Spleen (tissue), 11 donors: ENCODE measurements around the gene EPB41L4A. TPM values are rescaled to one million over a fixed set of nuclear protein-coding genes. Genes with fewer than 3 reads are reported as not detected.

Source experiments
- DNase-seq: peaks from one replicate; pipeline ENCODE4 v3.0.0-alpha.2; 2020
- H3K27ac ChIP-seq, 8 donors: fragments of 200-600 bp; sonication (generic) in 7 of 8; 1 replicate in 4 of 8; 2 replicates in 4 of 8; pipeline versions ENCODE4 v1.5.0 to v1.8.0; 2016 to 2021; ENCODE audit warnings: inconsistent platforms in 4 of 8, mild to moderate bottlenecking in 4 of 8, moderate library complexity in 1 of 8
- H3K27me3 ChIP-seq, 7 donors: fragments of 200-600 bp; sonication (generic) in 6 of 7; replicated peaks in 1 of 7; 1 replicate in 4 of 7; 2 replicates in 3 of 7; pipeline versions ENCODE4 v1.5.0 to v1.8.0; 2016 to 2021; ENCODE audit warnings: inconsistent platforms in 3 of 7, mild to moderate bottlenecking in 1 of 7
- H3K36me3 ChIP-seq, 6 donors: fragments of 200-600 bp; sonication (generic) in 5 of 6; 1 replicate in 4 of 6; 2 replicates in 2 of 6; pipeline versions ENCODE4 v1.5.0 to v1.8.0; 2016 to 2021; ENCODE audit warnings: inconsistent platforms in 2 of 6
- H3K4me1 ChIP-seq, 6 donors: fragments of 200-600 bp; sonication (generic) in 5 of 6; 1 replicate in 3 of 6; 2 replicates in 3 of 6; pipeline versions ENCODE4 v1.5.0 to v1.8.0; 2016 to 2021; ENCODE audit warnings: inconsistent platforms in 3 of 6
- H3K4me3 ChIP-seq, 8 donors: fragments of 200-600 bp; sonication (generic) in 7 of 8; 1 replicate in 4 of 8; 2 replicates in 4 of 8; pipeline versions ENCODE4 v1.5.0 to v1.8.0; 2016 to 2021; ENCODE audit warnings: inconsistent platforms in 4 of 8, mild to moderate bottlenecking in 4 of 8, moderate library complexity in 2 of 8
- H3K9me3 ChIP-seq, 8 donors: fragments of 200-600 bp; sonication (generic) in 7 of 8; 1 replicate in 4 of 8; 2 replicates in 4 of 8; pipeline versions ENCODE4 v1.5.0 to v1.8.0; 2016 to 2021; ENCODE audit warnings: inconsistent platforms in 4 of 8
- POLR2A ChIP-seq, 3 donors: fragments of 450-650 bp; IDR thresholded peaks; one replicate each; pipeline ENCODE4 v1.5.1; 2017; ENCODE audit warnings: antibody characterized with exemption in 3 of 3, mild to moderate bottlenecking in 1 of 3
- POLR2AphosphoS5 ChIP-seq, 3 donors: sonication (generic); formaldehyde crosslinking; IDR thresholded peaks; one replicate each; pipeline ENCODE4 v1.5.1; 2017; ENCODE audit warnings: antibody characterized with exemption in 3 of 3
- WGBS, 5 donors: extraction: QIAGEN DNeasy Blood & Tissue Kit in 3 of 5; methylation state at CpG; one replicate each; pipeline versions ENCODE4 v1.1.5 to v1.1.7; 2013 to 2018; 5-methylcytosine and 5-hydroxymethylcytosine counted together
- intact Hi-C: fragments of 100-400 bp; cut with DNase I; formaldehyde crosslinking; loops from one replicate; pipeline ENCODE4 v1.15.0; 2023; ENCODE audit warnings: low total_unique reads
- polyA plus RNA-seq, 3 donors: library from polyadenylated mRNA; stranded (reverse); fragments of 200-250 nt; gene quantifications; one replicate each; pipeline ENCODE4 v1.2.1, GENCODE V29; 2013
- total RNA-seq, 7 donors: library from RNA; depleted of rRNA in 3 of 7; stranded (reverse); fragments of >200 nt in 3 of 7; fragmentation: NEBNext Ultra II Directional in 4 of 7; extraction: Animal tissue kit (Norgen Biotek cat#: 25700) in 4 of 7; gene quantifications; one replicate each; pipeline versions ENCODE4 v1.1.0 to v1.2.1, GENCODE V29; 2016 to 2021
- TF ChIP-seq, protein P1 (sequence below), 11 experiments: fragments of 200-600 bp in 7 of 11; fragments of 450-650 bp in 4 of 11; sonication (generic) in 4 of 11; IDR thresholded peaks in 8 of 11; conservative IDR thresholded peaks in 3 of 11; 1 replicate in 7 of 11; 2 replicates in 4 of 11; pipeline versions ENCODE4 v1.4.0 to v1.8.0; 2016 to 2021; ENCODE audit warnings: antibody characterized with exemption in 11 of 11, inconsistent platforms in 4 of 11, mild to moderate bottlenecking in 1 of 11
- donor health status: healthy with polysubstance abuse.
- donor health status: DM: no; HTN: no; CAD: no; lungs with moderate emphysema.
- donor health status: DM: no; HTN: no; CAD: no.
- donor health status: Bipolar disorder and iron deficiency.
- donor health status: healthy.
- donor health status: DM: no; HTN: no; CAD: no.
- donor health status: DM: yes; HTN: yes; CAD: no.

EPB41L4A gene
- total and polyA plus RNA-seq, 10 donors, result 1.4 to 28.1 (median 12.2) TPM

DNA sequence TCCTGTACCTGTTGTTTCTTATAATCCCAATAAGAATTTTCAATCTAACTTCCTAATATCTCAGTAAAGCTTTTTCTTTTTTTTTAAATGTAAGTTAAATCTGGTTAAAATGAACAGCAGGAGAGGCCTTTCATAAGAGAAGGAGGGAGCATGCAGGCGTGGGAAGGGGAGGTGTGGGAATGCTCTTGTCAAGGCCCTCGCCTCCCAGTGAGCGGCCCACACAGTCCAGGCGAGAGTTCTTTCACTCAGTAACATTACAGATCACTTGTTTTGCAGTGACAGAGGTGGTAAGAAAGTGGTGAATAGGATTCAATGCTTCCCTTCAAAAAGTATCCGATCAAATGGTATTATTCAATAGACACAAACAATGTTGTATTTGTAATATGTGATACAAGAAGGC lies 125.0 kb downstream of the EPB41L4A start:
- no peaks in the 10 kb centered on the region for H3K36me3 ChIP-seq
- no peaks in the 10 kb centered on the region for H3K27me3 ChIP-seq
- H3K4me3 ChIP-seq, result no peak overlapping the region
- no peaks in the 10 kb centered on the region for H3K4me1 ChIP-seq
- peaks cover 0 to 18% (median 15%) of the 10 kb centered on the region in 8 donors for H3K9me3 ChIP-seq
- H3K27ac ChIP-seq, result no peak overlapping the region
- 89 to 95% (median 90%) methylated on average over 5 of the region's 5 CpGs for WGBS, 5 donors
- TF ChIP-seq, protein P1, sequence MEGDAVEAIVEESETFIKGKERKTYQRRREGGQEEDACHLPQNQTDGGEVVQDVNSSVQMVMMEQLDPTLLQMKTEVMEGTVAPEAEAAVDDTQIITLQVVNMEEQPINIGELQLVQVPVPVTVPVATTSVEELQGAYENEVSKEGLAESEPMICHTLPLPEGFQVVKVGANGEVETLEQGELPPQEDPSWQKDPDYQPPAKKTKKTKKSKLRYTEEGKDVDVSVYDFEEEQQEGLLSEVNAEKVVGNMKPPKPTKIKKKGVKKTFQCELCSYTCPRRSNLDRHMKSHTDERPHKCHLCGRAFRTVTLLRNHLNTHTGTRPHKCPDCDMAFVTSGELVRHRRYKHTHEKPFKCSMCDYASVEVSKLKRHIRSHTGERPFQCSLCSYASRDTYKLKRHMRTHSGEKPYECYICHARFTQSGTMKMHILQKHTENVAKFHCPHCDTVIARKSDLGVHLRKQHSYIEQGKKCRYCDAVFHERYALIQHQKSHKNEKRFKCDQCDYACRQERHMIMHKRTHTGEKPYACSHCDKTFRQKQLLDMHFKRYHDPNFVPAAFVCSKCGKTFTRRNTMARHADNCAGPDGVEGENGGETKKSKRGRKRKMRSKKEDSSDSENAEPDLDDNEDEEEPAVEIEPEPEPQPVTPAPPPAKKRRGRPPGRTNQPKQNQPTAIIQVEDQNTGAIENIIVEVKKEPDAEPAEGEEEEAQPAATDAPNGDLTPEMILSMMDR (IDR thresholded peaks at IDR 0.05 in 8 of 11, conservative IDR thresholded peaks at IDR 0.05 in 3 of 11), result no peak
- no peak for TF ChIP-seq POLR2A (IDR thresholded peaks at IDR 0.05)
- DNase-seq, result no peak
- intact Hi-C loops, result no loop called here

DNA sequence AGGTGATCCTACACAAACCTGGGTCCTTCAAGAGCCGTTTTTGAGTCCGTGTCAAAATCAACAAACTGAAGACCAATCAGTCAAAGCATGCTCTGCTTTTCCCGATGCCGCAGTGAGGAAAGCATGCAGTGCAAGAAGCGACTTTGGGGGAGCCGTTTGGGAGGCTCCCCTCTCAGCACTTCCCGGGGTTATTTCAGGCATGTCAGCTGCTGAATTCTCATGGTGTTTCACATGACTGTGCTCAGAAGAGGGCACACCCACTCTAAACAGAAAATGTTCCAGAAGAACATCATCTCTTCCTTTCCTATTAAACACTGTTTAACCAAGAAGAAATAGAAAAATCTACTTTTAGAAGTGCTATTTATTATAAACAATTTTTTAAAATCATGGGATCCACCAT lies 125.5 kb downstream of the EPB41L4A start:
- no peak for DNase-seq
- Histone ChIP-seq H3K36me3 (no peaks in the 10 kb centered on the region), H3K27me3 (no peaks in the 10 kb centered on the region), H3K4me1 (no peaks in the 10 kb centered on the region), H3K27ac (no peak overlapping the region), H3K9me3 (peaks cover 0 to 12% (median 10%) of the 10 kb centered on the region in 8 donors), H3K4me3 (no peak overlapping the region)
- intact Hi-C loops, result no loop called here
- TF ChIP-seq, protein P1 (IDR thresholded peaks at IDR 0.05 in 8 of 11, conservative IDR thresholded peaks at IDR 0.05 in 3 of 11), result no peak
- TF ChIP-seq POLR2A (IDR thresholded peaks at IDR 0.05), result no peak
- no peak for TF ChIP-seq POLR2AphosphoS5 (IDR thresholded peaks at IDR 0.05)
- WGBS, 5 donors, result 74 to 81% (median 80%) methylated on average over 7 of the region's 7 CpGs

DNA sequence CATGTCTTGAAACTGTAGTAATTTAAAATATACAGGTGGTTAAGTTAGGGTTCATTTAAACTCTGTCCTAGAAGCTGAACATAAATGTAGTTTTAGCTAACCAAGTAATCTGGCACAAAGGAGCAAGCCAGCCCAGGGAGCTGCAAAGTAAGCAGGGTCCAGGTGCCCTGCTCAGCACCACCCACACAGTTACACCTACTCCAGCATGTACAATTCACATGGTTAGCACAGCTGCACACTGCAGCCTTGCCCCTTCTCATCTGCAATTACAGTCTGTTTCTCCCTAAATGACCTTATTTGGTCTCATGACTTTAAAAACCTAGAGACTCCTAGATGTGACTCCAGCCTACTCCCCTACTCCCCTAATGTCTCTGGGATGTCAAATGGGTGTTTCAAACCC lies 128.4 kb downstream of the EPB41L4A start:
- peak; percentile 41 for DNase-seq
- Histone ChIP-seq H3K4me1 (no peaks in the 10 kb centered on the region), H3K36me3 (no peaks in the 10 kb centered on the region), H3K9me3 (no peaks in the 10 kb centered on the region), H3K4me3 (no peak overlapping the region), H3K27ac (no peak overlapping the region), H3K27me3 (no peaks in the 10 kb centered on the region)
- TF ChIP-seq POLR2A (IDR thresholded peaks at IDR 0.05) (no peak), POLR2AphosphoS5 (IDR thresholded peaks at IDR 0.05) (no peak)
- TF ChIP-seq, protein P1 (IDR thresholded peaks at IDR 0.05 in 8 of 11, conservative IDR thresholded peaks at IDR 0.05 in 3 of 11), result no peak
- intact Hi-C loops, result no loop called here

DNA sequence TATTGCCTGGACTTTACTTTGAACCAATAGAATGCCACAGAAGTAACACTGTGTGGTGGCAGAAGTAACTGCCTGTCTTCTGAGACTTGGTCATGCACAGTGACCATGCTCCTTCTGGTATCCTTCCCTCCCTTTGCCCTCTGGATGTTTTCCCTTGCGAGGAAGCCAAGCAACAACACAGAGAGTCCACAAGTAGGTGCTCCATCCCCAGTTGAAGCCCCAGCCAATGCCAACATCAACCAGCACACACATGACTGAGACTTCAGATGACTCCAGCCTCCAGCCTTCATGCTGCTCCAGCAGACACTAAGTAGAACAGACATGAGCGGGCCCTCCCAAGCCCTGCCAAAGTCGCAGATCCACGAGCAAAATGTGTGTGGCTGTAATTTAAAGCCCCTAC lies 129.6 kb downstream of the EPB41L4A start:
- intact Hi-C loops, result no loop called here
- no peaks in the 10 kb centered on the region for H3K27me3 ChIP-seq
- H3K36me3 ChIP-seq, result no peaks in the 10 kb centered on the region
- H3K27ac ChIP-seq, result no peak overlapping the region
- TF ChIP-seq, protein P1 (IDR thresholded peaks at IDR 0.05 in 8 of 11, conservative IDR thresholded peaks at IDR 0.05 in 3 of 11), result no peak
- TF ChIP-seq POLR2AphosphoS5 (IDR thresholded peaks at IDR 0.05) (no peak), POLR2A (IDR thresholded peaks at IDR 0.05) (no peak)
- H3K4me1 ChIP-seq, result no peaks in the 10 kb centered on the region
- 83 to 92% (median 90%) methylated on average over 4 of the region's 4 CpGs for WGBS, 5 donors
- no peak overlapping the region for H3K4me3 ChIP-seq
- H3K9me3 ChIP-seq, result no peaks in the 10 kb centered on the region
- DNase-seq, result no peak
